Measurements from ENCODE around the gene LRRC25.
A peak's percentile ranks its signal among the peaks of the same experiment; 100 is the strongest.
"Not testable (repeated sequence)": the region's sequence is repeated elsewhere in the genome, so short reads cannot be mapped to it uniquely, and the experiment has no call there.

Gene LRRC25

DNA sequence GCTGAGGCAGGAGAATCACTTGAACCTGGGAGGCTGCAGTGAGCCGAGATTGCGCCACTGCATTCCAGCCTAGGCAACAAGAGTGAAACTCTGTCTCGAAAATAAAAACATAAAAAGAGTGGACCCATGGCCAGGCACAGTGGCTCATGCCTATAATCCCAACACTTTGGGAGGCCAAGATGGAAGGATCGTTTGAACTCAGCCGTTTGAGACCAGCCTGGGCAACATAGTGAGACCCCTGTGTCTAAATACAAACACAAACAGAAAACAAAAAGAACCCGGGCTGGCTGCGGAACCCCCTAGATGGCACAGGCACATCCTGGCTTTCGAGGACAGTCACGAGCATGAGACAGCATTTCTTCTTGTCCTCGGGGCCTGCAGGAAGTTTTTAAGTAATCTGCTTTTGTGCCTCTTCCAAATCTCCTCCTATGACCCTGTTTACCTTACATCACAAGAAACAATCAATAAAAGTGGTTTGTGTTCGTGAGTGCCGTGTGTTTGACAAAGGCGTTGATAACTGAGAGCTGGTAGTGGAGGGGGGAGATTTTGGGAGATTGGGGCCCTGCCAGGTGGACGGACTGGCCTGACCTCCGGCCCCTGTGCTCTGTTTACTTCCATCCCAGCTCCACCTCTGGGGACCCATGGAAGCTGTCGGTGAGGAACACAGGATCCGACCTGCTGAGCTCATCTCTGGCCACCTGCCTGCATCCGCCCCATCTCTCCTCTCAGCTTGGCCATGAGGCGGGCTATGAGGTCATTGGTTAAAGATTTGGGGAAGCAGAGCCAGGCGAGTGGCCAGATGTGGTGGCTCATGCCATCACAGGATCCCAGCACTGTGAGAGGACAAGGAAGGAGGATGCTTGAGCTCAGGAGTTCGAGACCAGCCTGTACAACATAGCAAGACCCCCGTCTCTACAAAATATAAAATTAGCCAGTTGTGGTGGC is 17.3 kb downstream of the LRRC25 start:
- DNase-seq (ENCODE audit: low read depth) = no peak

DNA sequence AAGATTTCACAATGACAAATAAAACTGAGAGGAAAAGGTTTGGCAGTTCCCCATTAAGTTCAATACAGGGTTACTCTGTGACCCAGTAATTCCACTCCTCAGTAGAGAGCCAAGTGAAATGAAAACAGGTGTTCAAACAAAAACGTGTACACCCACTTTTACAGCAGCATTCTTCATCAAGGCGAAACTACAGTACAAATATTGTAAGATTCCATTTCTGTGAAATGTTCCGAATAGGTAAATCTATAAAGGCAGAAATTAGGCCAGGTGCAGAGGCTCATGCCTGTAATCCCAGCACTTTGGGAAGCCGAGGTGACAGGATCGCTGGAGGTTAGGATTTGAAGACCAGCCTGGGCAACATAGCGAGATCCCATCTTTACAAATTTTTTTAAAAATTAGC is 20.4 kb downstream of the LRRC25 start:
- no peak for DNase-seq (ENCODE audit: low read depth)

DNA sequence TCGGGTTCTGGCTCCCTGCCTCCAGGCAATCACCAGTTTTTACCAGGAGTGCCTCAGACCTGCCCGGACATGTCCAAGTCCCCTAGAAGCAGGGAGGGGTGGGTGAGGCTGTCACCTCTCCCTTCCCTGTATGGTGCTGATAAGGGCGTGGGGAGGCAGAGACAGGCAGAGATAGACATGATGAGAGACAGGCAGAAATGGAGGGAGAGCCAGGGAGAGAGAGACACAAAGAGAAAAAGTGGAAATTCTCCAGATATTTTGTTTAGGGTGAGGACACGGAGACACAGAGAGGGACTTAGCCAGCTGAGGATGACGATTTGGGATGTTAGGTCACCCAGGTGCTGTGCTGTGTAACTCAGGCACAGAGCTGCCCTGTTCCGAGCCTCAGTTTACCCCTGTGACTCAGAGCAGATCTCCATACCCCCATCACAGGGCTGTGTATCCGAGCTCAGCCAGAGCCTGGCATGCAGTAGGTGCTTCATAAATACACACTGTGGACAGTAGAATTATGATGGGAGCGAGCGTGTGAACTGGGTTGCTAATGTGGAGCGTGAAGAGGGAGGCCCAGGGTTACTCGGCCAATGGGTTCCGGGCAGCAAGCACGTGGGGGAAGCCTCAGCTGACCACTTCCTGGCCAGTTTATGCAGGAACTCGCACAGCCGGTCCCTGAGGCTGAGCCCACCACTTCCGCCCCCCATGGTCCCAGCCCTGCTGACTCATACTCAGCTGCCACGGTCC is 23.4 kb downstream of the LRRC25 start:
- DNase-seq (ENCODE audit: low read depth) = peak; percentile 46

DNA sequence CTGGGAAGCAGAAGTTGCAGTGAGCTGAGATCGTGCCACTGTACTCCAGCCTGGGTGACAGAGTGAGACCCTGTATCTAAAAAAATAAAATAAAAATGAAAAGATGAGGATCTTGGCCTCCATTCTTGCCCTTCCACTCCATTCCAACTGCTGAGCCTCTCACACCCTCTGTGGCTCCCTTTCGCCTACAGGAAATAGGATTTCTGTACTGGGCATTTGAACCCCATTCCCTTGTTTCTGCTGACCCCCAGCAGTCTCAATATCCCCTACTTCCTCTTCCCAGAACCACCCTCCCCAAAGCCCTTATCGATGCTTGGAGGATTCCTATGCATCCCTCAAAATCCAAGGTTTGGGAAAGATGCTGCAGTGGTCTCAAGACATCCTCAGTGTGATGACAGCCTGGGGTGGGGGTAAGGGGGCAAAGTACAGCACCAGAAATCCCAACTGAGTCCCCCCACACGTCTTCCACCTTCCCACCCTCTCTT is 24.0 kb downstream of the LRRC25 start:
- DNase-seq (ENCODE audit: low read depth) = no peak

DNA sequence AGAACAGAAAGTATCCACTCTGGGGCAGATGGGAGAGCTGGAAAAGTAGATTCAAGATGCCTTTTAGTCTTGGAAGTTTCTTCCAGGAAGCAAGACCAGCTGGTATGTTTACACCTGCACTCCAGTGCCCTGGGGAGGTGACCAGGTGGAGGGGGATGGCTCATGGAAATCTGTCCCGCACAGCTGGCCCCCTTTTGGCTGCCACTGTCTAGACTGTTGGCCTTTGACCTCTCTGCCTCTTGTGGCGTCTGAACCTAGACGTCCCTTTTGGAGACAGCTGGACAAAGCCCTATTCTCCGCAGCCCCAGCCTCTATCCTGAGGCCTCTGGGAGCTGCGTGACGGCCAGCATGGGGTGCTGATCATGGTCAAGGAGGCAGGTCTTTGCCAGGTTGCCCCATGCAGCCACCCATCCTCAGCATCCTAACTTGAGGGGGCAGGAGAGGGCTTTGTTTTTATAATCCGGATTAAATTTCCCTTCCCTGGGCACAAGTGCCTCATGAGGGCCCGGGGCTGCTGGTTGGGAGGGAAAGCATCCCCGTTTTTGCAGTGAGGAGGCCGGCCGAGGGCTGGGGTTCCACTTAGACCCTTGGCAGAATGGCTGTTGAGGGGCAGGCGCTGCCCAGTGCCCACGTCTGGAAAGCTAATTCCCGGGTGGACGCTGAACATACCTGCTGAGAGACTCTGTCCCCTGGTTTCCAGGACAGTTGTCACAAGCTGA is 28.8 kb downstream of the LRRC25 start:
- DNase-seq (ENCODE audit: low read depth) = no peak

DNA sequence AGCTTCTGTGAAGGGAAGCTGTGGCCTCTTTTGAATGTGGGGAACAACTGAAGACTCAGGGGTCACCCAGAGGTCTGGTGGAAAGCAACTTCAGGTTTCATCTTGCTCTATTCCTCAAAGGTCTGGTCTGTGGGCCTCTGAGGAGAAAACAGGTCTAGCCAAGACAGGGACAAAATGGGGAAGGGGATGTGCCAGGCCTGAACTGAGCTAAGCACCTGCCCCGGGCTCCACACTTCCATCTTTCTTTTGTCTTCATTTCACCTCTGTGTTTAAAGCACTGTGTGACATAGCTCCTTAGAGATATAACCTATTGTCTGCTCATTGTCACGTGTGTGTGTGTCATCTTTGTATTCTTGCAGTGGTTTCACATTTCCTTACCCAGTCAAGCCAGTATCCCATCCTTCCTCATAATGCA is 31.4 kb downstream of the LRRC25 start:
- DNase-seq (ENCODE audit: low read depth) = no peak

DNA sequence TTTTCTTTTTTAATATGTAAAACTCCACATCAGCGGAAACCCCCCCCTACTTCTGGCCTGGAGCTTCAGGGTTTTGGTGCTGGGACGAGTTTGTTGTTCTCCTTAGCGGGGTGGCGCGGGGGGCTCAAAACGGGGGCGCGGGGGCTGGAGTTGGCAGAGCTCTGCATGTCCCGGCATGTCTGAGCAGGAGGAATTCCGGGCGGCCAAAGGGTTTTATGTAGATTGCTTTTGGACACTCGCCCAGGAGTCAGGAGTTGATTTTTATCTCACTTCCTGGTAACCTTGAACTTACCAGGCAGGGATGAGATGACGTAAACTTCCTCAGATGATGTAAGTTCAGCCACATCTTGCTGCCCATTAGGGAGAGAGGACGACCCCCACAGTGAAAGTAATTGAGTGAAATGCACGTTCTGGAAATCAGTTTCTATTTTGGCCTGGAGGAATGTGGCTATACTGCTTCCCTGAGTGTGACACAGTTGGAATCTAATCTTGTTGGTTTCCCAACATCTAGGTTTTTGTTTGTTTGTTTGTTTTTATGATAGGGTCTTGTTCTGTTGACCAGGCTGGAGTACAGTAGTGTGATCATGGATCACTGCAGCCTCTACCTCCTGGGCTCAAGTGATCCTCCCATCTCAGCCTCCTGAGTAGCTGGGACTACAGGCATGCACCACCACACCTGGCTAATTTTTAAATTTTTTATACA is 32.4 kb downstream of the LRRC25 start:
- DNase-seq (ENCODE audit: low read depth) = no peak

DNA sequence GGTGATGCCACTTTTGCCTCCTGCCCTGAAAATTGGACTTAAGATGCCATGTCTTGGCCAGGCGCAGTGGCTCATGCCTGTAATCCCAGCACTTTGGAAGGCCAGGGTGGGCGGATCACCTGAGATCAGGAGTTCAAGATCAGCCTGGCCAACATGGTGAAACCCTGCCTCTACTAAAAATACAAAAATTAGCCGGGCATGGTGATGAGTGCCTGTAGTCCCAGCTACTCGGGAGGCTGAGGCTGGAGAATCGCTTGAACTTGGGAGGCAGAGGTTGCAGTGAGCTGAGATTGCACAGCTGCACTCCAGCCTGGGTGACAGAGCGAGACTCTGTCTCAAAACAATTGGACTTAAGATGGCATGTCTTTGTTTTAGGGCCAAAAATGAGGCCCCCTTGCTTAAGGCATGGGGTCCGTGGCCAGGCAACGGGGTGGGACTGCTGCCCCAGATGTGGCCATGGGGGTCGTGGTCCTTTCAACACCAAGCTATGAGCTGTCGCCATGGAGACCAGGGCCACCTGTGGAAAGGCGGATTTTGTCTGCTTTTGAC is 33.1 kb downstream of the LRRC25 start:
- not testable (repeated sequence) for DNase-seq (ENCODE audit: low read depth)

DNA sequence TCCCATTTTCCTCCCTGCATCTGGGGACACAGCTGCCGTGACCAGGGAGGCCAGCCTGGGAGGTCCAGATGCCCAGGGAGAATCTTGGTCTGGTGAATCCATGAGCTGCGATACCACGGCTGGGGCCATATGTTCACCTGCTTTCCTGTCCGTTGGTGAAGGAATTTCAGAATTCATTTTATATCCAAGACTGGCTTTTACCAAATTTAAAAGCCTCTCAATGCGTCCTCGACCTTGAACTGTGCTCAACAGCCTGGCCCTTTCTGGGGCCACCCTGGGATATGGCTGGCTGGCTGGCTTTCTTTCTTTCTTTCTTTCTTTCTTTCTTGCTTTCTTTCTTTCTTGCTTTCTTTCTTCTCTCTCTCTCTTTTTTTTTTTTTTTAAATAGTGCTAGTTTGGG is 33.6 kb downstream of the LRRC25 start:
- no peak for DNase-seq (ENCODE audit: low read depth)

DNA sequence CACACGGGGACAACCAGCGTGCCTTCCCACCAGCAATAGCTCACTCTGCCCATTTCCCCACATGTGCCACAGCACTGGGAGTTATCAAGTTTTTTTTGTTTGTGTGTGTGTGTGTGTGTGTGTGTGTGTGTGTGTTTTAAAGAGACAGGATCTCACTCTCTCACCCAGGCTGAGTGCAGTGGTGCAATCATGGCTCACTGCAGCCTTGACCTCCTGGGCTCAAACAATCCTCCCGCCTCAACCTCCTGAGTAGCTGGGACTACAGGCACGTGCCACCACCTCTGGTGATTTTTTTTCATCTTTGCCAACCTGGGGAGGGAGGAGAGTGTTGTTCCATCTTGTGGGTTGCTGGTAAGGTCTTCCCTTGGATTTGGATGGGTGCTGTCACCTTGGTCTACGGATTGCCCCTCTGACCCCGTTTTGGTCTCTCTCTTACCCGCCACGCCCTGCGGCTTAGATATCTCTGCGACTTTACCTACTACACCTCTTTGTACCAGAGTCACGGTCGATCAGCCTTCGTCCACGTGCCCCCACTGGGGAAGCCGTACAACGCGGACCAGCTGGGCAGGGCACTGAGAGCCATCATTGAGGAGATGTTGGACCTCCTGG is 34.4 kb downstream of the LRRC25 start:
- no peak for DNase-seq (ENCODE audit: low read depth)

DNA sequence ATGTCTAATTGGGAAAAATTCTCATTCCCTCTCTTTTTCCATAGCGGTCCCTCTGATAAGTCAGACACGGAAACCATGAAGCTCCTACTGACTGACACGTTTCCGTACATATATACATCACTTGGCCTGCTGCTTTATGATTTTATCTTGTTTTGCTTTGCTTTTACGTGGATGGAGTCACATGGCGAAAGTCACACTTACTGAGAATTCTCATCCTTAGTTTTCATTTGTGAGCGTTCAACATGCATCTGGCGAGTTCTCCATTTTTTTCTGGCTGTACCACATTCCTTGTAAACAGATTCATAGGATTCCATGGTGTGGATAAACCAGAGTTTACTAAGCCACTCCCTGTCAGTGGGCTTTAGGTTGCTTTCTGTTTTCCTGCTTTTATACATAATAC is 35.8 kb downstream of the LRRC25 start:
- DNase-seq (ENCODE audit: low read depth) = no peak

DNA sequence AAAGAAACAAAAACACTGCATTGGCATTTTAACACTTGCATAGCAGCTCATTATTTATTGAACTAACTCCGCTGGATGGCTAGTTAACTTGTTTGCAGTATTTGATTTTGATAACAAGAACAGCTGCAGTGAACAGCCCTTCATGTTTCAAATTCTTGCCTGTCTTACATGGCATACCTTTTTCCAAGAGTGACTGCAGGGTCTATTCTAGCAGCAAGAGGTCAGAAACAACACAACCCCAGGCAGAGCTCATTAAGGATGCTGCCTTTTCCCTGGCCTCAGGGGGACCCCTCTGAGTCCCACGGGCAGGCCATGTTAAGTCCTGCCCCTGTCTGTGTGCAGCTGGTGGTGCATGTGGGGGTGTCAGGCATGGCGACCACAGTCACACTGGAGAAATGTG is 40.4 kb downstream of the LRRC25 start:
- no peak for DNase-seq (ENCODE audit: low read depth)

DNA sequence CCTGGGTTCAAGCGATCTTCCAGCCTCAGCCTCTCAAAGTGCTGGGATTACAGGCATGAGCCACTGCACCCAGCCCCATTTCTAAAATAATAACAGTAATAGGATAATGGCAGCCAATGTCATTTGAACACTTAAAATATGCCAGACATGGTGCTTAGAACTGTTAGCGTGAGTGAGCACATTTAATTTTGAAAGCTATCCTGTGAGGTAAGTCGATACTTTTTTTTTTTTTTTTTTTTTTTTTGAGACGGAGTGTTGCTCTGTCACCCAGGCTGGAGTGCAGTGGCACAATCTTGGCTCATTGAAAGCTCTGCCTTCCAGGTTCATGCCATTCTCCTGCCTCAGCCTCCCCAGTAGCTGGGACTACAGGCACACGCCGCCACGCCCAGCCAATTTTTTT is 42.7 kb downstream of the LRRC25 start:
- DNase-seq (ENCODE audit: low read depth) = not testable (repeated sequence)

DNA sequence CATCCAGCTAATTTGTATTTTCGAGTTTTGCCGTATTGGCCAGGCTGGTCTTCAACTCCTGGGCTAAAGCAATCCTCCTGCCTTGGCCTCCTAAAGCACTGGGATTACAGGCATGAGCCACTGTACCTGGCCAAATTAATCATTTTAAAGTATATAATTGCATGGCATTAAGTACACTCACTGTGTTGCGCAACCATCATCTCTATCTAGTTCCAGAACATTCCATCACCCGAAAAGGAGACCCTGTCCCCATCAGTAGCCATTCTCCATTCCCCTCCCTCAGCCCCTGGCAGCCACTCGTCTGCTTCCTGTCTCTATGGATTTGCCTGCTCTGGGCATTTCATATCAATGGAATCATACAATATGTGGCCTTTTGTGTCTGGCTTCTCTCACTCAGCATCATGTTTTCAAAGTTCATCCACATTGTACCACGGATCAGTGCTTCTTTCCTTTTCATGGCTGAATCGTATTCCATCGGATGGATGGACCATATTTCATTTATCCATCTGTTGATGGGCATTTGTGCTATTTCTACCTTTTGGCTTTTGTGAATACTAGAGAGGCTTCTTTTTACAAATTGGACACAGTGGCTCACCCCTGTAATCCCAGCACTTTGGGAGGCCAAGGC is 43.9 kb downstream of the LRRC25 start:
- no peak for DNase-seq (ENCODE audit: low read depth)

DNA sequence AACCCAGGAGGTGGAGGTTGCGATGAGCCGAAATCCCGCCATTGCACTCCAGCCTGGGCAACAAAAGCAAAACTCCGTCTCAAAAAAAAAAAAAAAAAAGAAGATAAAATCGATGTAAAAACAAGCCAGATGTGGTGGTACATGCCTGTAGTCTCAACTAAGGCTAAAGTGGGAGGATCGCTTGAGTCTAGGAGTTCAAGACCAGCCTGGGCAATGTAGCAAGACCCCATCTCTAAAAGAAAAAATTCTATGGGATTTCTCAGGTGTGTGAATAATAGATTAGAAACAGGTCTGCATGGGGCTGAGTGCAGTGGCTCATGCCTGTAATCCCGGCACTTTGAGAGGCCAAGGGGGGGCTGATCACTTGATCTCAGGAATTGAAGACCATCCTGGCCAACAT is 45.9 kb downstream of the LRRC25 start:
- DNase-seq (ENCODE audit: low read depth) = no peak

DNA sequence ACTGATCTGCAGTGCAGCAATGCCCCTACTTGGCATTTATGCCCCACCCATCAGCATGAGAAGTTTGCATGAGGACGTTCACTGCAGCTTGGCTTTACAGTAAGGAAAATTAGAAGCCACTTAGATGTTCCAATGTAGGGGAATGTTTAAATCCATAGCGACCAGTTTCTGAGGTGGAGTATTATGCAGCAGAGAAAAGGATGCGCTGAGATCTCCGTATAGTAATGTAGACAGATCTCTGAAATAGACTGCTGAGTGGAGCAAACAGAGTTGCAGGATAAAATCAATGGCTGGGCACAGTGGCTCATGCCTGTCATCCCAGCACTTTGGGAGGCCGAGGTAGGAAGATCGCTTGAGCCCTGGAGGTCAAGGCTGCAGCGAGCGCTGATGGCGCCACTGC is 46.9 kb downstream of the LRRC25 start:
- DNase-seq (ENCODE audit: low read depth) = no peak

DNA sequence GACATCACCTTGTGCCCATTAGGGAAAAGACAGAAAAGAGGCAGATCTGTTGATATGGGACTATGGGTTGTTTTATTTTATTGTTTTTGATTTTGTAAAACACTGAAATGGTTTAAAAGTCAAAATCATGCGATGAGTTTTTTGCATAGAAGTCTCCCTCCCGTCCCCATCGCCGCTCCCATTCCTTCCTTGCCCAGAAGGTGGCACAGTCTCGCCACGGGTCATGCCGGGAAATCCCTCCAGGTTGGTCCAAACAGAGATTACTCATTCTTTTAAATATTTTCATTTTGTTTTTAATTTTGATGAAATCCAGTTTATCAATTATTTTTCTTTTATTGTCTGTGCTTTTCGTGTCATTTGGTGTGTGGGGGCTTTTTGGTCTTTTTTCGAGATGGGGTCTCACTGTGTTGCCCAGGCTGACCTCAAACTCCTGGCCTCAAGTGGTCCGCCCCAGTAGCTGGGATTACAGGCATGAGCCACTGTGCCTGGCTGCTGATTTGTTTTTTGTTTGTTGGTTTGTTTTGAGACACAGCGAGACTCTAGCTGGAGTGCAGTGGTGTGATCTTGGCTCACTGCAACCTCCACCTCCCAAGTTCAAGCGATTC is 47.8 kb downstream of the LRRC25 start:
- DNase-seq (ENCODE audit: low read depth) = no peak

DNA sequence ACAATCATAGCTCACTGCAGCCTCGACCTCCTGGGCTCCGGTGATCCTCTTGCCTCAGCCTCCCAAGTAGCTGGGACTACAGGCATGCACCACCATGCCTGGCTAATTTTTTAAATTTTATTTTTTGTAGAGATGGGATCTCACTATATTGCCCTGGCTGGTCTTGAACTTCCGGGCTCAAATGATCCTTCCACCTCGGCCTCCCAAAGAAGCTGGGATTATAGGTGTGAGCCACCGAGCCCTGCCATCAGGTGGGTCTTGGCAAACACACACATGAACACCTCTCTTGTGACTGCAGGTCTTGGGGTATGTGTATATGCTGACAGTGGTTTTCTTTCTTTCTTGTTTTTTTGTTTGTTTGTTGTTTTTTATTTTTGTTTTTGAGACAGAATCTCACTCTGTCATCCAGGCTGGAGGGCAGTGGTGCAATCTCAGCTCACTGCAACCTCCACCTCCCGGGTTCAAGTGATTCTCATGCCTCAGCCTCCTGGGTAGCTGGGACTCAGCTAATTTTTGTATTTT is 48.5 kb downstream of the LRRC25 start:
- not testable (repeated sequence) for DNase-seq (ENCODE audit: low read depth)

DNA sequence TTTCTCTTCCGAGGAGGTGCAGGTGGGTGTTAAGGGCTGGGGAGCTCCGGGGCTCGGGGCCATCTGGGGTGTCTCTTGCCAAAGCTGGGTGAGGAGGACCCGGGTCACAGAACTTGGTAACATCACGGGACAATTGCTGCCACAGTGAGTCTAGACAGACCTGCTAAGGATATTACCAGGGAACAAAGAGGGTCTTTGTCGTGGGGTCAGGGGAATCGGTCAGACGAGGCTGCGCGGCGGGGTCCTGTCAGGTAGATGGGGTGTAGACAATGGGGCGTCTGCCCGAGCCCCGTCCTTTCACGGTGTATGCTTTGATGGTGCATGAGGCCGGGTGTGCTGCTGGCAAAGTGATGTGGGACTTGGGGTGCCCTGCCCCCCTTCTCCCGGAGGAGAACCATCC is 49.3 kb downstream of the LRRC25 start:
- DNase-seq (ENCODE audit: low read depth) = no peak

DNA sequence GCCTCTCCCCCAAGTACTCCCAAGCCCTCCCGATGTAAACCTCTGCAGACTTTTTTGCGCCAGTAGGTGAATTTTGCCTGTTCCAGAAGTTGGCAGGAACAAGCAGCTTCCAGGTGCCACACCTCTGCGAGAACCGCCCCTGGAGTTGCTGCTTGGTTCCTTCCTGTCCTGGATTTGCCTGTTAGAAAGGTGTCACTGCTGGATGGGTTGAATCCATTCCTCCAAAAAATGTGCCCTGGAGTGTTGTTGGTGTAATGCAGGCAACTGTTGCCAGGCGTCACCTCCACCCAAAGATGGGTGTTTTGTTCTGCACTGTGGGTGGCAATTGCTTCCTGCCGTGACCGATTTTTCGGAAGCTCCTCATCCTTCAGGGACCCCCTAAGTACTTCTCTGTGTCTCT is 51.3 kb downstream of the LRRC25 start:
- DNase-seq (ENCODE audit: low read depth) = no peak
